Activated CD8-positive, alpha-beta memory T cell treated with anti-CD3 and anti-CD28 coated beads, Interleukin-2, amount 50 U/mL, for 24 hours (primary cell): ENCODE results near the gene PCCA.
"Not testable (repeated sequence)": the region's sequence is repeated elsewhere in the genome, so short reads cannot be mapped to it uniquely, and the experiment has no call there.

Experiments used
- DNase-seq: peaks from one replicate; pipeline ENCODE4 v3.0.0-alpha.2; 2020; ENCODE audit errors: extremely low read depth

The PCCA gene

DNA sequence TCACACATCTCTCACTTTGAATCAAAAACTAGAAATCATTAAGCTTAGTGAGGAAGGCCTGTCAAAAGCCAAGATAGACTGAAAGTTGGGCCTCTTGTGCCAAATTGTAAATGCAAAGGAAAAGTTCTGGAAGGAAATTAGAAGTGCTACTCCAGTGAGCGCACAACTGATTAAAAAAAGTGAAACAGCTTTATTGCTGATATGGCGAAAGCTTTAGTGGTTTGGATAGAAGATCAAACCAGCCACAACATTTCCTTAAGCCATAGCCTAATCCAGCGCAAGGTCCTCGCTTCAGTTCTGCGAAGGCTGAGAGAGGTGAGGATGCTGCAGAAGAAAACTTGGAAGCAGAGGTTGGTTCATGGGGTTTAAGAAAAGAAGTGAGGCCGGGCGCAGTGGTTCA lies 7.6 kb downstream of the PCCA start:
- no peak for DNase-seq

- no peak for DNase-seq
These were observed 8.9 kb downstream of the PCCA start for GRCh38 chr13:100097821-100098220.

DNA sequence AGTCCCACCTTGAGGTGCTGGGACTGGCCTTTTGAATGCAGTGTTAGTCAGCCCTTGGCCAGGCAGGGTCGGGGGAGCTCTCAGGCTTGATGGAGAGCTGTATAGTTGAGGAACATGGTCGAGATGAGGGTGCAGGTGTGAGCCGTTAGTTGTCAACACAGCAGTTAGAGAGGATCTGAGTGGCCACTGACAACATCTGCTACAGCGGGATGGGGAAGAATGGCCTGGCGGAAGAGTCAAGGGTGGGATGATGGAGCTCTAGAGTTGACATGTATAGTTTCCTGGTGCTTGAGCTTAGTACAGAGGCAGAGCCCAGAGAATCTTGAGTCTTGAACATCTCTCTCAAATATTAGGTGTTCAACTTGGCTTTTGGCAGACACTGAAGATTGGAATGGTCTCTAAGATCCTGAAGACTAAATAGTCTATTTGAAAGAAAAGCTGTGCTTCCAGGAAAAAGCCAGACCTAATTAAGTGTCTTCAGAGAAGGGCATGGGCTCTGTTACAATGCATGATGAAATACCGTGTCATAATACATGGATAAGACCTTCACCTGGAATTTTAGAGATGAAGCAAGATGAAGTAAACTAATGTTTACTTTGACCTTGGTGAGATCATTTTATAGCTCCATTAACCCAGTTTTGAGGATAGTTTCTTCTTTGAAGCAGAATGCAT lies 9.7 kb downstream of the PCCA start:
- DNase-seq: no peak

DNA sequence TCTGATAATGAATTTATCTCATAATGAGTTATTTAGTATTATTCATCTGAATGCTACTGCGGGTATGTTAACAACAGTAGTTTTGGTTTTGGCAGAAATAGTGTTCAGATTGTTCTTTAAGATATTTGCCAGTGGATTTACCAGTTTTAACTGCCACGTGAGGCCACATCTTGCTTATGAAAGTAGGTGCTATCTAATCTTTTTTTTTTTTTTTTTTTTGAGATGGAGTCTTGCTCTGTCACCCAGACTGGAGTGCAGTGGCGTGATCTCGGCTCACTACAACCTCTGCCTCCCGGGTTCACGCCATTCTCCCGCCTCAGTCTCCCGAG lies 10.2 kb downstream of the PCCA start:
- not testable (repeated sequence) for DNase-seq

DNA sequence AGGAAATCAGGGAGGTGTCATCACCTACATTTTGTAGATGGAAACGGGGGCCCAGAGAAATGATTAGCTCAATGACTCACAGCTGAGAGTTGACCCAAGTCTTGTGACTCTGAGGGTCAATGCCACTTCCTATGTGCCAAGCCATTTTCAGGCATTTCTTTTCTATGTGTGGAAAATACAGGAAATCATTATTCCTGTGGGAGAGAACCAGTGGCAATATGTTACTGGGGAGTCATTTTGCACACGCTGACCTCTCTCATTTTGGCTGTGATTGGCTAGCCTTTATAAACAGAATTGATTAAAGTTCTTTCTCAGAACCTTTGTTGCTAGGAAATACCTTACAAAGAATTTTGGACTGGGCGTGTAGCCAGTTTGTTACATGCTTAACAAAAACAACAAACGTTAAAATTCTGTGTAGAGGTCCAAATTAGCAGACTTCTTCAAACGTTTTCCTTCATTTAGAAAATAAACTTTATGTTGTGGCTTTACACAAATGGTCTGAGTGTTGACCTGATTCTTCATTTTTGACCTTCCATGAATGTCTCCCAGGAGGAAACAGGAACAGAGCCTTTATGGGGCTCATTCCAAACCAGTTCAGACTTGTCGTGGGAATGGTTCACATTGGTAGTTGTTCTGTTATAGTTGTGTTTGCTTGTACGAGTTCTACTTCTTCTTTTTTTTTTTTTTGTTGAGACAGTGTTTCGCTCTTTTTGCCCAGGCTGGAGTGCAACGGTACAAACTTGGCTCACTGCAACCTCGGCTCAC lies 11.4 kb downstream of the PCCA start:
- DNase-seq: no peak

- no peak for DNase-seq
These were observed 13.1 kb downstream of the PCCA start for GRCh38 chr13:100102042-100102441.

DNA sequence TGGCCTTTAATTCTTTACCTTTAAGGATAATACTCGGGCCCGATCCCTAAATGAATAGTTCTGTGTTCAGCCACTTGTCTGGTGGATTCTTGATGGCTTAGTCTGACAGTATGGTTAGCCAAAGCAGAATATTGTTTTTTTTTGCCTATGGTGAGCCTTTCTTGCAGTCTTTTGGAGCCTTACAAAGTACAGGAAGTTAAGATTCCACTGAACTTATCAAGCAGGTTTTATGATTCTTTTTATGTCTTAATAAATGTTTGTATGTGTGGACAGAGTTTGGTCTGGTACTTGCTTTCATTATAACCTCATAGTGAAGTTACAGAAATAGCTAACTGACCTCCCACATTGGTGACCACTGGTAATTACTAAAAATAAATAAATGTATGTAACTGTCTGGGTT lies 17.1 kb downstream of the PCCA start:
- DNase-seq: no peak

DNA sequence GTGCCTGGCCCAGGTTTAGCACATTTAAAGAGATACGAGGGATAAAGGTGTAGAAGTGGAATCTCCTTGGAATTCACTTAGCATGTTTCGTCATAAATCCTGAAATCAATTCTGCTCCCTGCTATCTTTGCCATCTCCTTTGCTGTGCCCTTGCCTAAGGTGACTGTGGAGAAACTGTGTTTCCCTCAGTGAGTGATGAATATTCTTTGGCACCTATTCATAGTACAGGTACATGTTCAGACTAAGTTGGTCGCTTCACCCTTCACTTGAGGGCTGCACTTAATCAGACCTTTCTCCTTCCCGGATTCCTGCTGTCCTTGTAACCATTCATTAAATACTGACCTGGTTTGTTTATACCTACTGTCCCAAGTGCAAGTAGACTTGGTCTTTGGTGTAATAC lies 17.8 kb downstream of the PCCA start:
- no peak for DNase-seq

DNA sequence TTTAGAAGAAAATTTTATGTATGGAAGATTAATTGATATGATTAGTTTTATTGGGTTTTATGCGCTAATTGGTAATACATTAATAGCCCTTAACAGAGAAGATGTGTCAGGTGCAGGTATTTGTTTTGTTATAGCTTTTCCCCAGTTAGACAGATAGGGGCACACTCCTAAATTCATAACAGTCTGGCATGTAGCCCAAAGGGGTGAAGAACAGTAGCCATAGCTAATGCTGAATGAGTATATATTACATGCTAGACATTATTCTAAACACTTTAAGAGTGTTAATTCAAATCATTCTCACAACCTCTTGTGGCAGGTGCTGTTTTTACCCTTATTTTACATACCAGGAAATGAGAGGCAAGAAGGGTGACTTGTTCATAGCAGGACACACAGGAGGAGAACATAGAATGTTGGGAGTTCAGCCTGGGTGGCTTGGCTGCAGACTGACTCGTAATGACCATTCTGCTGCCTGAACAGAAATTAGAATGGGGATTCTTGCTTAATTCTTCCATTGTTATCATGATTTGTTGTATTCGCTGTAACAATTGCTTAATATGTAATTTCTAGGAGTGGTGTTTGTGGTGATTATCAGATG lies 20.1 kb downstream of the PCCA start:
- no peak for DNase-seq

DNA sequence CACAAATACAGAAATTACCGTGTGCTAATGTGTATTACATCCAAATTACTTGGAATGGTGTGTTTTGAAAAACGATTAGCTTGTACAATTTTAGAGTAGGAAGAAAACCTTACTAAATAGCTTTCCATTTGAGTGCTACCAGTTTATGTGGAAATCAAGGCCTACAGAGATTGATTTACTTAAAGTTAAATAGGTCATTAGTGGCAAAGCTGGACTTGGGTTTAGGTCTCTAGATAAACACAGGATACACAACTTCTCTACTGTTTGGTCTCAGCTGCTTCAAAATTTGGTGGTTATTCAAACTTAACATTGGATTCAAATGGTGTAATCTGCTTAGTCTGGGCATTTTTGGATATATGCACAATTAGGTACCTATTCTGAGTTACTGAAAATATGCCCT lies 21.4 kb downstream of the PCCA start:
- no peak for DNase-seq

GRCh38 chr13:100112186-100112838 lies 23.4 kb downstream of the PCCA start:
- no peak for DNase-seq

GRCh38 chr13:100115693-100116254 lies 26.9 kb downstream of the PCCA start:
- no peak for DNase-seq

DNA sequence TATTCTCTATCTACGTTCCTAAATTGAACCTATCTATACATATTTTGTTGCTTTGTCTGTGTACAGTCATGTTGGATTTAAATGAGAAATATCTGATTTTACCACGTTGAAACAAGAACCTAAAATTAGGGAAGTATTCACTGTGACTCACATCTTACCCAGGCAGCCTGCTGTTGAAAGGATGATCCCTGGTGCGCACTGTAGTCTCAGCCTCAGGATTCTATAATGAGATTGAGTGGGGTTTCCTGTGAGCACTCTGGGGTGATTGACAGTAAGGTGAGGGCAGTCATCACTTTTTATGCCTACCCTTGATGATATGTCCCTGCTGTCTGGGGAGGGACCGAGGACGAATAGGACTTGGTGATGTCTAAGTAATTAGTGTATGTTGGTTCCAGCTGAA lies 35.4 kb downstream of the PCCA start:
- DNase-seq: no peak

GRCh38 chr13:100125946-100126345 lies 37.1 kb downstream of the PCCA start:
- no peak for DNase-seq

- no peak for DNase-seq
These were observed 39.5 kb downstream of the PCCA start for GRCh38 chr13:100128373-100128772.

- DNase-seq: no peak
These were observed 39.9 kb downstream of the PCCA start for GRCh38 chr13:100128838-100129237.

DNA sequence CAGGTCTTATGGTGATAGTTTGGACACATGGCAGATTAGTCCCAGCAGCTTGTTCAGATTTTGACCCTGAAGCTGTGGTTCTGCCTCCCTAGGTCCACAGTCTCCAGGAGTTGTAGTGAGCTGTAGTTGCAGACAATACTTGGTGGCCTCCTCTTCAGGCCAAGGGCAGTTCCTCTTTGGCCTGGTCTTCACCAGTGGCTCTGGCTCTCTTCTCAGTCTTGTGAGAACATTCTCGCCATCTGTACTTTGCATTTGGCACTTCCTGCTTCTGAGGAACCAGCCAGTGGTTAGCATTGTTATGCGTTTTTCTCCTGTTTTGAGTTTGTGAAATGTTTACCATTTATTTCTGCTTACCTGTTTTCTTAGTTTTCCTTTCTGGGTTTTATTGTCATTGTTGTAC lies 40.7 kb downstream of the PCCA start:
- no peak for DNase-seq

DNA sequence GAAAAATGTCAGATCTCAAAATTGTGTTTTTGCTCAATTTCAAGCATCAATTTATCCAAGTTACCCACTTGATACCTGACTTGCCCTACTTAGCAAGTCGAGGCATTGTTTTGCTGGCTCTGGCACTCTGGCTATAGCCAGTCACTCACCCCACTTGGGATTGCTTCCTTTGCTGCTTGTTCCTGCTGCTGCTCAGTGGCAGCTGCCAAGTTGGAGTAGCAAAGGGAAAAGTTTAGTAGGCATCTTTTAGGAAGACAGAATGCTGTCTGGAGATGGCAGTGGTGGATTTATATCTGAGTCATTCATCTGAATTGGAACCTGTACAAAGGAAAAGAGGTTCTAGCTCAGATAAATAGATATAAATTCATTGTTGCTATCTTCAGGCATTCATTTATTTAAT lies 41.2 kb downstream of the PCCA start:
- no peak for DNase-seq

DNA sequence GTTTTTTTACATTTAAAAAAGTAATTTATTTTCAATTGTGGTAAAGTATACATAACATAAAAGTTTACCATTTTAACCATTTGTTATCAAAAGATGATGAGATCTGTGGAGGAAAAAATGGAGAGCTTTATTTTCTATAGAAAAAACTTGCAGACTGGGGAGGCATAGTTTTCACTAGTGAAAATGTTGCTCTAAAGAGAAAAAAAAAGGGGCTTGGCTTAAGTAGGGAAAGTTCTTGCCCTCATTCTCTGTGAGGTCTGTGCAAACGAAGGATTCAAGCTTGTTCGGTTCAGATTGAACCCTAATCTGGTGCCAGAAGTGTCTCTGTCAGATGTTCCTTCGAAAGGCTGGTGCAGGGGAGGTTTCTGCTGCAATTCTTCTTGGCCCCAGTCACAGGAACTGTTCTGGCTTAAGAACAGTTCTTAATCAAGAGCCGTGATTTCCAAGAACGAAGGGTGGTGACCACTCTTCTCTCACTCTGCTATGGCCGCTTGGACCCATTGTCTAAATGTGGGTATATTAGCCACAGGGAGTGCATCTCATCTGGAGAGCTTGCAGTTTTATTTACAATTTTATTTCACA lies 42.1 kb downstream of the PCCA start:
- DNase-seq: no peak

DNA sequence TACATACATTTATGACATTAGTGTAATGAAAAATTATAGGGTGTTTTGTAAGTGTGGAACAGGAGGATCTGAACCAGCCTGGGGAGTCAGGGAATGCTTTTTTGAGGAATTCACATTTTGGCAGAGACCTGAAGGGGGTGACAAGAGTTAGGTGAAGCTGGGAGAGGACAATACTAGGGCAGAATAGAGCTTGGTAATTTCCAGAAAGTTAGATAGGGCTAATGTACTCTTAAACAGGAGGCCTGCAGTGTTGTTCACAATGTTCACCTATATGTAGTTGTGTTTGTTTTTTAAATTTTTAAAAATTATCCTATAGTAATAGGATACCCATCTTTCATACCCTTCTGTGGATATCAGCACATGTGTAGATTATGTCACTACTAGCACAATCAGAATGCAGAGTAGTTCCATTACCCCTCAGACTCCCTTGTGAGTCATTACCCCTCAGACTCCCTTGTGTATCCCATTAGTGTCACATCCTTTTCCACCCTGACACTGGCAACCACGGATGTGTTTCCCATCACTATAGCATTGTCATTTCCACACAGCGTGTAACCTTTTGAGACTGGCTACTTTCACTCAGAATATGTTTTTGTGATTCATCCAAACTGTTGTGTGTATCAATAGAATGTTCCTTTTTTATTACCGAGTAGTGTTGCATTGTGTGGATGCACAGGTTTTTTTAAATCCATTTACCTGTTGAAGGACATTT lies 43.1 kb downstream of the PCCA start:
- peak; percentile 10 for DNase-seq

GRCh38 chr13:100138859-100139491 lies 50.1 kb downstream of the PCCA start:
- no peak for DNase-seq
